ENCODE measurements around the gene FLT3LG. TPM values are rescaled to one million over a fixed set of nuclear protein-coding genes. Genes with fewer than 3 reads are reported as not detected.
A peak's percentile ranks its signal among the peaks of the same experiment; 100 is the strongest.

Gene FLT3LG
- total RNA-seq, 1 experiment from 2014 or later = 1.5 TPM

- DNase-seq (ENCODE audit: low read depth, low spot score) (peak; percentile 93), ATAC-seq (peak; percentile 96)
- Histone ChIP-seq H3K9me3 (ENCODE audit: control insufficient read depth, insufficient read depth, low read depth, low read length) (no peaks in the 10 kb centered on the region), H3K4me1 (ENCODE audit: control insufficient read depth, insufficient read depth, low read length) (peaks cover 13% of the 10 kb centered on the region), H3K27ac (ENCODE audit: low read length) (peak within 1 kb of the TSS; percentile 97), H3K36me3 (ENCODE audit: control insufficient read depth, insufficient read depth, low read length) (peaks cover 32% of the 10 kb centered on the region), H3K4me3 (ENCODE audit: low read depth in 2 of 2, low read length in 2 of 2) (peak within 1 kb of the TSS; percentile 83 to 90), H3K27me3 (ENCODE audit: control insufficient read depth, insufficient read depth, low read length) (no peaks in the 10 kb centered on the region)
- in situ Hi-C loops (cut with HindIII; ENCODE audit: low pct_unique_long_range_greater_than_20kb, low sequenced_read_pairs) = no loop called here
- intact Hi-C loops (cut with micrococcal nuclease; ENCODE audit: unreplicated experiment) = no loop called here
- TSS peak; percentile 92 for BruUV-seq (replicated peaks)
- ChIA-PET POLR2A (no interaction called here), CTCF (no interaction called here)
- TF ChIP-seq TCF7L2 (IDR thresholded peaks at IDR 0.05; ENCODE audit: low read depth, low read length) (peak; percentile 84), SIN3A (IDR thresholded peaks at IDR 0.05; ENCODE audit: borderline replicate concordance, insufficient read depth, low read depth, low read length) (peak; percentile 79; the same call in 1 of the 2 replicates), REST (IDR thresholded peaks at IDR 0.05; ENCODE audit: insufficient read depth in 1 of 2, low read depth in 2 of 2, low read length in 1 of 2) (no peak), POLR2AphosphoS5 (IDR thresholded peaks at IDR 0.05; ENCODE audit: low read depth, low read length) (peak; percentile 99)
- TF ChIP-seq, protein P1, sequence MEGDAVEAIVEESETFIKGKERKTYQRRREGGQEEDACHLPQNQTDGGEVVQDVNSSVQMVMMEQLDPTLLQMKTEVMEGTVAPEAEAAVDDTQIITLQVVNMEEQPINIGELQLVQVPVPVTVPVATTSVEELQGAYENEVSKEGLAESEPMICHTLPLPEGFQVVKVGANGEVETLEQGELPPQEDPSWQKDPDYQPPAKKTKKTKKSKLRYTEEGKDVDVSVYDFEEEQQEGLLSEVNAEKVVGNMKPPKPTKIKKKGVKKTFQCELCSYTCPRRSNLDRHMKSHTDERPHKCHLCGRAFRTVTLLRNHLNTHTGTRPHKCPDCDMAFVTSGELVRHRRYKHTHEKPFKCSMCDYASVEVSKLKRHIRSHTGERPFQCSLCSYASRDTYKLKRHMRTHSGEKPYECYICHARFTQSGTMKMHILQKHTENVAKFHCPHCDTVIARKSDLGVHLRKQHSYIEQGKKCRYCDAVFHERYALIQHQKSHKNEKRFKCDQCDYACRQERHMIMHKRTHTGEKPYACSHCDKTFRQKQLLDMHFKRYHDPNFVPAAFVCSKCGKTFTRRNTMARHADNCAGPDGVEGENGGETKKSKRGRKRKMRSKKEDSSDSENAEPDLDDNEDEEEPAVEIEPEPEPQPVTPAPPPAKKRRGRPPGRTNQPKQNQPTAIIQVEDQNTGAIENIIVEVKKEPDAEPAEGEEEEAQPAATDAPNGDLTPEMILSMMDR (IDR thresholded peaks at IDR 0.05) = no peak
Observed at GRCh38 chr19:49487277-49488045, 13.4 kb downstream of the FLT3LG start, which contains the start of gene RPL13A. Gene RPL13A, plus strand, starts transcription at chr19:49487608. Its CDS starts 22 bp downstream, at chr19:49487630.

- H3K27ac ChIP-seq (ENCODE audit: low read length) = peak overlapping the region; percentile 97
- ChIA-PET CTCF (no interaction called here), POLR2A (interaction anchor here (0.8 kb wide), 1 partner anchor 152 kb away, joined by 3 read pairs; no protein-coding TSS in a partner anchor)
- H3K36me3 ChIP-seq (ENCODE audit: control insufficient read depth, insufficient read depth, low read length) = peaks cover 32% of the 10 kb centered on the region
- peak overlapping the region; percentile 83 to 90 for H3K4me3 ChIP-seq (ENCODE audit: low read depth in 2 of 2, low read length in 2 of 2)
- intact Hi-C loops (cut with micrococcal nuclease; ENCODE audit: unreplicated experiment) (no loop called here), in situ Hi-C loops (cut with HindIII; ENCODE audit: low pct_unique_long_range_greater_than_20kb, low sequenced_read_pairs) (no loop called here)
- DNase-seq (ENCODE audit: low read depth, low spot score) = no peak
- H3K9me3 ChIP-seq (ENCODE audit: control insufficient read depth, insufficient read depth, low read depth, low read length) = no peaks in the 10 kb centered on the region
- BruUV-seq (replicated peaks) = no TSS peak
- H3K4me1 ChIP-seq (ENCODE audit: control insufficient read depth, insufficient read depth, low read length) = peaks cover 13% of the 10 kb centered on the region
- TF ChIP-seq SIN3A (IDR thresholded peaks at IDR 0.05; ENCODE audit: borderline replicate concordance, insufficient read depth, low read depth, low read length) = no peak
- no peak for TF ChIP-seq REST (IDR thresholded peaks at IDR 0.05; ENCODE audit: insufficient read depth in 1 of 2, low read depth in 2 of 2, low read length in 1 of 2)
- TF ChIP-seq POLR2AphosphoS5 (IDR thresholded peaks at IDR 0.05; ENCODE audit: low read depth, low read length) = no peak; the same call in 1 of the 2 replicates
- TF ChIP-seq TCF7L2 (IDR thresholded peaks at IDR 0.05; ENCODE audit: low read depth, low read length) = no peak
- TF ChIP-seq, protein P1 (IDR thresholded peaks at IDR 0.05) = no peak
- ATAC-seq = no peak
- no peaks in the 10 kb centered on the region for H3K27me3 ChIP-seq (ENCODE audit: control insufficient read depth, insufficient read depth, low read length)
Observed at GRCh38 chr19:49488046-49488862, 14.2 kb downstream of the FLT3LG start.
